KOPT-K1 (cell line): ENCODE measurements around the gene COL9A3.
"Not testable (repeated sequence)": the region's sequence is repeated elsewhere in the genome, so short reads cannot be mapped to it uniquely, and the experiment has no call there.

Experiments
- H3K27ac ChIP-seq: fragments of 200-600 bp; sonication (generic); 2 replicates; pipeline ENCODE4 v1.5.1; 2016; ENCODE audit warnings: antibody characterized with exemption, mild to moderate bottlenecking, low read depth, low read length; ENCODE audit not compliant: poor library complexity, severe bottlenecking
- H3K36me3 ChIP-seq: fragments of 200-600 bp; sonication (generic); 2 replicates; pipeline ENCODE4 v1.5.1; 2017; ENCODE audit warnings: antibody characterized with exemption, mild to moderate bottlenecking, low read length, moderate library complexity; ENCODE audit not compliant: insufficient read depth
- H3K9me3 ChIP-seq: fragments of 200-600 bp; sonication (generic); 2 replicates; pipeline ENCODE4 v1.5.1; 2017; ENCODE audit warnings: antibody characterized with exemption, low read length, mild to moderate bottlenecking; ENCODE audit not compliant: insufficient read depth, poor library complexity, severe bottlenecking

COL9A3 gene

DNA sequence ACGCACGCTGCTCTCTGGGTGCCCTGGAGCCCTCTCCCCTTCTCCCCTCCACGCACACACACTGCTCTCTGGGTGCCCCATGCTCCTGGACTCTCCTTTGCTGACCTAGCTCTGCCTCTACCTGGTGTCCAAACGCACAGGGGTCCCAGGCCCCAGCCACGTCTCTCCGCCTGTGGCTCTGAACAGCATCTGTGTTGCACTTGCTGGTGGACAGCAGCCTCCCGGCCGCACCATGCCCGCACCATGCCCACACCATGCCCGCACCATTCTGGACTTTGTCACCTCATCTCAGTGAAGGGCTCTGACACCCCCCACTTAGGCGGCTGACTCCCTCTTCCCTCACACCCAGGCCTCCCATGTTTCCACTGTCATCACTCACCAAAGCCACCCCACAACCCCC, 23.0 kb downstream of the COL9A3 start:
- peaks cover 12% of the 10 kb centered on the region; the same call in 1 of the 2 replicates for H3K36me3 ChIP-seq
- no peak overlapping the region for H3K27ac ChIP-seq
- H3K9me3 ChIP-seq: no peaks in the 10 kb centered on the region

DNA sequence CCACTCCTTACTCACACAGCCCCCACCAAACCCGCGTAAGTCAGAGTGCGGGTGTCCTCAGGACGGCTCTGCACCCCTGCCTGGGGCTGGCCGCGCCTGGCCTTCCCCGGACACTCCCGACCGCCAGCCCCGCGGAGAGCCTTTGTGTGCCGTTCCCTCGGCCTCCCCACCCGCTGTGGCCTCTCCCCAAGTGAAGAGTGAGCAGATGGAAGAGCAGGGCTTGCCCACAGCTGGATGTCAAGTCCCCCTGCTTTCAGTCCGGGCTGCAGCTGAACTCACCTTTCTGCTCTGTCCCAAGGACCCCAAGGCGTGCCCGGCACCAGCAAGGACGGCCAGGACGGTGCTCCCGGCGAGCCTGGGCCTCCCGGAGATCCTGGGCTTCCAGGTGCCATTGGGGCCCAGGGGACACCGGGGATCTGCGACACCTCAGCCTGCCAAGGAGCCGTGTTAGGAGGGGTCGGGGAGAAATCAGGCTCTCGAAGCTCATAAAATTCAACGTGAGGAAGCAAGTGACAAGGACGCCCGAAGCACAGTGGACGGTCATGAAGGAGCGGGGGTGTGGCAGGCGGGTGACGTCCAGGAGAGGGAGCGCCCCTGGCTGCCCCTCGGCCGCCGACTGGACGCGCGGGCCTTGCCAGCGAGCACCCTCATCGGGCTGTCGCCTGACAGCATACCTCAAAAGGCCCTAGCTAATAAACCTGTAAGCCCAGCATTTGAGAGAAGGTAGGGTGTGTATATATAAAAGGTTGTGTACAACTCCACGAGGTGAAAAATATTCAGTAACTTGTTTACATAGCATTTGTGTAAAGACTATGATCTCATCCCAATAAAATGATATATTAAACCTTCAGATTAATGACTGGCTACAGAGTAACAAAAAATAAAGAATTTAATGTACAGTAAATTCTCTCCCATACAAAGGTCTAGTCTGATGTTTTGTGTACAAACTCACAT, 23.7 kb downstream of the COL9A3 start:
- Histone ChIP-seq H3K36me3 (peaks cover 19% of the 10 kb centered on the region), H3K27ac (no peak overlapping the region), H3K9me3 (no peaks in the 10 kb centered on the region)

DNA sequence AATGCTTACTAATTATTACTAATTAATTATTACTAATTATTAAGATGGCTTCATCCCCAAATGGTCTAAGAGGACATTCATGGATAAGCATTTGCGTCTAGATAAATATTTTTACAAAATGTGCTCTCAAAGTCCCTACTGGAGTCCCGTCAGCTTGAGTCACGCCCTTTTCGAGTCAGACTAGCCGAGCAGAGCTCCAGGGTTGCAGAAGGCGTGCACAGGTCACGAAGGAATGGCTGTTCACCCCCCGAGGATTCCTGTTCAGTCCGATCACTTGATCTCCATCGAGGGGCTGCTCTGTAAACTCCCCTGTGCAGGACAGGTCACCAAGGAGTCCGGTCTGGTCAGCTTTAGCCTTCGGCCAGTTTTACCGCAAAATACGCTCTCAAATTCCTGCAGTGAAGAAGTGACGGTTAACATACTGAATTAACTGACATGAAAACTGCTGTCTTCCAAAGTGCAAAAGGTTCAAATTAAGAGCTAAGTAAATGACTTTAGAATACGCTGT, 24.9 kb downstream of the COL9A3 start:
- H3K9me3 ChIP-seq: no peaks in the 10 kb centered on the region
- peaks cover 30% of the 10 kb centered on the region for H3K36me3 ChIP-seq
- no peak overlapping the region for H3K27ac ChIP-seq

- Histone ChIP-seq H3K9me3 (no peaks in the 10 kb centered on the region), H3K36me3 (peaks cover 47% of the 10 kb centered on the region), H3K27ac (no peak overlapping the region)
These were observed 26.8 kb downstream of the COL9A3 start for GRCh38 chr20:62843656-62844055.

GRCh38 chr20:62844182-62844581, 27.3 kb downstream of the COL9A3 start:
- H3K27ac ChIP-seq: no peak overlapping the region
- H3K9me3 ChIP-seq: no peaks in the 10 kb centered on the region
- H3K36me3 ChIP-seq: peaks cover 51% of the 10 kb centered on the region

DNA sequence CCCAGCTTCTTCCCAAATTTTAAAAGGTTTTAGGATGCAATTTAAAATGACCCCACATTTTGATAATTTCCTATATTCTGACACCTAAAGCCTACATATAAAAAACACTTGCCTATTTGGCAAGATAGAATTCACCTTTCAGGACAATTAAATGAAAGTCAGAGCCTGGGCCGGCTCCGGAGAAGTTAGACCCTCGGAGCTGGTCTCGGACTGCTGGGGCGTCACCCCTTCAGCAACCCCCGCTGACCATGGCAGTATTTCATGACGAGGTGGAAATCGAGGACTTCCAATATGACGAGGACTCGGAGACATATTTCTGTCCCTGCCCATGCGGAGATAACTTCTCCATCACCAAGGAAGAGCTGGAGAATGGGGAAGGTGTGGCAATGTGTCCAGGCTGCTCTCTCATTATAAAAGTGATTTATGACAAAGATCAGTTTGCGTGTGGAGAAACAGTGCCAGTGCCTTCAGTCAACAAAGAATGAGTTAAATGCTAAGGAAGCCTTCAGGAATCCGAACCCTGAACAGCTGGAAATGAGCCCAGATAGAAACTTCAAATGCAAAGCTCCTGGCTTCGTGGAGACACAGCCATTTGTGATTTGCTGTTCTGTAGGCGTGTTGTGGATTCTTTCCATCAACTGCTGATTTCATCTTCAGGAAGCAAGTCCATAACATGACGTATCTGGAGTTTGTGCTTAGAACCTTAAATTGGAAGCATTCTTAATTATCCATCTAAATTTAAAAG, 28.7 kb downstream of the COL9A3 start:
- no peaks in the 10 kb centered on the region for H3K9me3 ChIP-seq
- no peak overlapping the region for H3K27ac ChIP-seq
- peaks cover 63% of the 10 kb centered on the region for H3K36me3 ChIP-seq

DNA sequence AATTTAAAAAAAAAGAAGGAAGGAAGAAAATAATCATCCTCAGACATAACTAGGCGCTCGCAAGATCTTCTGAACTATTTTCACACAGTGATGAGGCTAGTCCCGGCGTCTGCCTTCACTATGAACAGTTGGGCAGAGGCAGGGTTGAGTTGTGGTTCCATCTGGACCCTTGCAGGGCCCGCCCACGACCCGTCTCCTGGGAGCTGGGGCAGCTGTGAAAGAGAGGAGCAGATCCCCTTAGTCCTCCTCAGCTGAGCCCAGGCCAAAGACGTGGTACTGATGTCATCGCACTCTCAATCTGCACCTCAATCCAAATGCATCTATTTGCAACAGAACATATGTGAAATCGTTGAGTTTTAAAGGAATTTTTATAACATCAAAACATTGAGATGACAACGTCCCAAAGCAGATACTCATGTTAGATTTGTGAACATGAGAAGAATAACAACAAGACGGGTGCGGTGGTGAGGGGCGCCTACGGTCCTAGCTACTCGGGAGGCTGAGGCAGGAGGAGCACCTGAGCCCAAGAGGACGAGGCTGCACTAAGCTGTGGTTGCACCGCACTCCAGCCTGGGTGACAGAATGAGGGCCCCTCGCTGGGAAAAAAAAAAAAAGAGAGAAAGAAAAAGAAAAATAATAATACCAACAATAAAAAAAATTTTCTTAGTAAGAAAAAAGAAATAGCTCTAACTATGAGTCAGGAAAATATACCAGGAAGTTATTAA, 29.5 kb downstream of the COL9A3 start:
- Histone ChIP-seq H3K36me3 (peaks cover 66% of the 10 kb centered on the region), H3K9me3 (no peaks in the 10 kb centered on the region), H3K27ac (no peak overlapping the region)

GRCh38 chr20:62848917-62849316, 32.1 kb downstream of the COL9A3 start:
- not testable (repeated sequence) for H3K27ac ChIP-seq, H3K9me3 ChIP-seq
- H3K36me3 ChIP-seq: peaks cover 87% of the 10 kb centered on the region

DNA sequence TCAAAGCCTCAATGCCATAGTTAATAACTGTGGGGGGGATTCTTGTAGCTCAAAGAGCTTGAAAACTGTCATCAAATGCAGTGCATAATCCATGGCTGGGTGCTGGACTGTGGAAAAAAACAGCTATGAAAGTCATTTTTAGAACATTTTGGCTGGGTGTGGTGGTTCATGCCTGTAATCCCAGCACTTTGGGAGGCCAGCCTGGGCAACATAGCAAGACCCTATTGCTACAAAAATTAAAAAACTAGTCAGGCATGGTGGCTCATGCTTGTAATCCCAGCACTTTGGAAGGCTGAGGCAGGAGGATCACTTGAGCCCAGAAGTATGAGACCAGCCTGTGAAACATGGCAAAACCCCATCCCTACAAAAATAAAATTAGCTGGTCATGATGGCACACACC, 32.6 kb downstream of the COL9A3 start:
- no peaks in the 10 kb centered on the region for H3K9me3 ChIP-seq
- H3K27ac ChIP-seq: no peak overlapping the region
- H3K36me3 ChIP-seq: peaks cover 92% of the 10 kb centered on the region

- Histone ChIP-seq H3K36me3 (peaks cover 93% of the 10 kb centered on the region), H3K27ac (no peak overlapping the region), H3K9me3 (no peaks in the 10 kb centered on the region)
These were observed 33.6 kb downstream of the COL9A3 start for GRCh38 chr20:62850333-62850974.

GRCh38 chr20:62852196-62852595, 35.3 kb downstream of the COL9A3 start:
- Histone ChIP-seq H3K9me3 (no peaks in the 10 kb centered on the region), H3K27ac (no peak overlapping the region), H3K36me3 (peaks cover 94% of the 10 kb centered on the region)

GRCh38 chr20:62852841-62853240, 36.0 kb downstream of the COL9A3 start:
- Histone ChIP-seq H3K27ac (no peak overlapping the region), H3K36me3 (peaks cover 94% of the 10 kb centered on the region), H3K9me3 (no peaks in the 10 kb centered on the region)

DNA sequence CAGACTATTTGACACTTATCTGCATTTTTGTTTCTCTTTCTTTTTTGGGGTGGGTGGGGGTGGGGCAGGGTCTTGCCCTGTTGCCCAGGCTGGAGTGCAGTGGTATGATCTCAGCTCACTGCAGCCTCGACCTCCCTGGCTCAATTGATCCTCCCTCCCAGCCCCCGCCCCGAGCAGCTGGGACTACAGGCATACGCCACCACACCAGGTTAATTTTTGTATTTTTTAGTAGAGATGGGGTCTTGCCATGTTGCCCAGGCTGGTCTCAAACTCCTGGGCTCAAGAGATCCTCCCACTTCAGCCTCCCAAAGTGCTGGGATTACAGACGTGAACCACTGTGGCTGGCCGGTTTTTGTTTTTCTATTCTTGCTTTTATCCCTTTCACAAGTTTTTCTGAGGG, 36.5 kb downstream of the COL9A3 start:
- not testable (repeated sequence) for H3K27ac ChIP-seq, H3K9me3 ChIP-seq
- H3K36me3 ChIP-seq: peaks cover 94% of the 10 kb centered on the region

DNA sequence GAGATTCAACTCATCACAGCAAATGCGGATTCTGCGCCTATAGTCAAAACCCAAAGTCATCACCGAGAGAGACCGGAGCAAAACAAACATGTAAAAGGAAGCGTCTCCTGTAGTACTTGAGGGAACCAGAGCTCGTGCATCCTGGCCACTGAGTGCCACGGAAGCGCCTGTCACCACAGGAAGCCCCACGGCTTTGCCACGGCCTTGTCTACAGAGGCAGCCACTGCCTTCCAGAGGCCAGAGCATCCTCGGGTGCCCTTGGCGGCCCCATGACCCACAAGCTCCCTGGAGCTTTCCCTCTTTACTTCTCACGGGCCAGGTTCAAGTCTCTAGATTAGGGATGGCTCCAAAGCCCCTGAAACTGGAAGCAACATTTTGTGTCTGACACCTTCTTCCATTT, 37.3 kb downstream of the COL9A3 start:
- Histone ChIP-seq H3K36me3 (peaks cover 97% of the 10 kb centered on the region), H3K9me3 (no peaks in the 10 kb centered on the region), H3K27ac (no peak overlapping the region)
